ENCODE results near the gene DSEL. TPM values are rescaled to one million over a fixed set of nuclear protein-coding genes. Genes with fewer than 3 reads are reported as not detected.

The DSEL gene
- polyA plus RNA-seq, 4 donors = 20.1 to 24.5 (median 22.0) TPM

GRCh38 chr18:67504739-67505138 is 11.8 kb downstream of the DSEL start:
- no peak for DNase-seq (ENCODE audit: low read depth in 4 of 4, low spot score in 3 of 4)

GRCh38 chr18:67500522-67501205 is 15.9 kb downstream of the DSEL start:
- DNase-seq (ENCODE audit: low read depth in 4 of 4, low spot score in 3 of 4) = no peak

DNA sequence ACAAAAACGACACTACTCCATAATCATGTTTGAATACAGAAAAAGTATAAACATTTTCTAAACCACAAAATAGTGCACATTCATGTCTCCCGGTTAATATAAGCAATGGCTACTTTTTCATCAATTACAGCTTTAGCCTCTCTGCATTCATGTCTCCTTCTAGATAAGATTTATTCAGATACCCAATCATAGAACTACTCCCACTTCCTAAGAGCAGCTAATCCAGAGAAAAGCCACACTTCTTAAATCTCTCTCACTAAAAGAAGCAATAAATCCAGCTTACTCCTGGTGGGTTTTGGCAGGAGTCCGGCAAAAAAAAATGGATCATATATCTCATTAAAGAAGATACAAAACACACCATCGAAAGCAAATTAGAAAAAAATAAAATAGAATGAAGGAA is 20.1 kb downstream of the DSEL start:
- no peak for DNase-seq (ENCODE audit: low read depth in 4 of 4, low spot score in 3 of 4)

GRCh38 chr18:67486534-67486933 is 30.0 kb downstream of the DSEL start:
- DNase-seq (ENCODE audit: low read depth in 4 of 4, low spot score in 3 of 4) = no peak

DNA sequence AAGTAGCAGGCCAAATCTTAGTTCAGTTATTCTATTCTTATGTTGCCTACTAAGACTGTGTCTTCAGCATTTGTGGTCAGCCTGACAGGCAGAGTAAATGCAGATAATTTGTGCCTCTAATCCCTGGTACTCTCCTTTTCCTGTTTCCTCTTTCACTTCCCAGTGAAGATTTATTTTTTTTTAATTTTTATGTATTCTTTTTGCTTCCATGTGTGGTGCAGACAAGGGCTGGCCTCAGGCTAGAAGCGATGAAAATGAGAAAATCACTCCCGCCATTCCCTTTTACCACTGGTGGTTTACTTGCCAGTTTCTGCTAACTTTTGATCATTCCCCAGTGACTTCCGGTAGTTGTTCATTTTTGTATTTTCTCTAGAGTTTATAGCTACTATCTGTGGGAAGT is 30.9 kb downstream of the DSEL start:
- no peak for DNase-seq (ENCODE audit: low read depth in 4 of 4, low spot score in 3 of 4)

GRCh38 chr18:67484458-67484857 is 32.1 kb downstream of the DSEL start:
- DNase-seq (ENCODE audit: low read depth in 4 of 4, low spot score in 3 of 4) = no peak

DNA sequence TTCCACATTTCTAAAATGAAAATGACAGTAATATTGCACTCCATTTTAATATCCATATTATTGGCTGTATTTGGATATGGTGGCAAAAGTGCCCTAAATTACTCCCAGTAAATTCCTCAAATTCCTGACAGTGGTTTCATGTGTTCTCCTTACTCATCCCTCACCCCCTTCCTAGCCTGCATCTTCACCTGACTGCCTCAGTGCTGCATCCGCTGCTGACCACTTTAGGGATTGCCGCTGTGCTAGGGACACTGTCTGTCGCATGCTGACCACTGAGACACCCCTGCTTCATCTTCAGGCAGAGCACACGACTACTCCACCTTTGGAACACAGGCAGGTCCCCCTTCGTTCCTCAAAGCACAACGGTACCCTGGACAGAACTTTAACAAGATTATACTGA is 32.6 kb downstream of the DSEL start:
- no peak for DNase-seq (ENCODE audit: low read depth in 4 of 4, low spot score in 3 of 4)

GRCh38 chr18:67483237-67483636 is 33.3 kb downstream of the DSEL start:
- DNase-seq (ENCODE audit: low read depth in 4 of 4, low spot score in 3 of 4) = no peak

GRCh38 chr18:67478249-67478648 is 38.3 kb downstream of the DSEL start:
- no peak for DNase-seq (ENCODE audit: low read depth in 4 of 4, low spot score in 3 of 4)

DNA sequence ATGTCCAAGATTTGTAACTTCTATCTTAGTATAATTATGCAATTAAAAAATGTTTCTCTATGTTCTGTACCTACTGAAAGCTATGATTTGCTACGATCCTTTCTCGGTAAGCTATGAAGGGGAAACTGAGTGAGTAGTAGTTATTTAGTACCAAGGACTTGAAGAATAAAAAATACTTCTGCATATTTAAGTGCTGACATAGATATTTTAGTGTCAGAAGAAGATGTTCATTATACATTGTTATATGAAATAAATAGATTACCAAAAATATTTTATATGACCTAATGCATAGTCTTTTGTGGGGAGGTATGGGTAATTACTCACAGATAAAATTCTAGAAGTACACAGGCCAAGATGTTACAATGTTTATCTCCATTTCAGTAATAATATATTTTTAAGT is 39.0 kb downstream of the DSEL start:
- DNase-seq (ENCODE audit: low read depth in 4 of 4, low spot score in 3 of 4) = no peak

GRCh38 chr18:67476585-67476984 is 39.9 kb downstream of the DSEL start:
- no peak for DNase-seq (ENCODE audit: low read depth in 4 of 4, low spot score in 3 of 4)

DNA sequence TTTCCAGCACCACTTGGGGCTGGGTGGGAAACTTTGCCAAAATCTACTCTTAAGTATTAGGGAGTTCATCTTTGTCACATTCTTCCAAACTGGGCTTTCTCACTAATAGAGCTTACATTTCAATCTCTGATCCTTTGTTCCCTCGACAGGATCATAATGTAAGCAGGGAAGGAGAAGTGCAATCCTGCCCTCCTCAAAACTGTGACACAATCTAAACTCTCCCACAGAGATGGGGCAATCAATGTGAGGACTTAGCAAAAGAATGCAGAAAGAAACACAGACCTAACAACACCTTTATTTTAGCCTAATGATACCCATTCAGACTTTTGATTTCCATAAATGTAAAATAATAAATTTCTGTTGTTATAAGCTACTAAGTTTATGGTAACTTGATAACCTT is 40.8 kb downstream of the DSEL start:
- DNase-seq (ENCODE audit: low read depth in 4 of 4, low spot score in 3 of 4) = no peak

- DNase-seq (ENCODE audit: low read depth in 4 of 4, low spot score in 3 of 4) = no peak
These were observed 48.5 kb downstream of the DSEL start for GRCh38 chr18:67468038-67468437.

DNA sequence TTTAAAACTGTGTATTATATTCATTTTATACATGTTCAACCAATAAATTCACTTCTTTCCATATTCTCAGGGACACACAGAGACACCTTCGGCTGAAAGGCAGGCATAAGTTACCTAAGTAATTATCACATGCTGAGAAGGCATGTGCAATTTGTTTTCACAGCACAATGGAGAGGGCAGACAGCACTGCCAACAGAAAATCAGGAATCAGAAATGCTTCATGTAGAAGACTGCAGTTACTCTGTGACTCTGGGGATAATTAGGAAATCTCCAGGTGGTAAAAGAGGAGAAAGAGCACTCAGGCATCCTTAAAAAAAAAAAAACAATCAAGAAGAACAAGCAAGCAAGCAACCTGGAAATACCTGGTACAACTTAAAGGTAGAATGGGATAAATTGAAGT is 49.3 kb downstream of the DSEL start:
- no peak for DNase-seq (ENCODE audit: low read depth in 4 of 4, low spot score in 3 of 4)

DNA sequence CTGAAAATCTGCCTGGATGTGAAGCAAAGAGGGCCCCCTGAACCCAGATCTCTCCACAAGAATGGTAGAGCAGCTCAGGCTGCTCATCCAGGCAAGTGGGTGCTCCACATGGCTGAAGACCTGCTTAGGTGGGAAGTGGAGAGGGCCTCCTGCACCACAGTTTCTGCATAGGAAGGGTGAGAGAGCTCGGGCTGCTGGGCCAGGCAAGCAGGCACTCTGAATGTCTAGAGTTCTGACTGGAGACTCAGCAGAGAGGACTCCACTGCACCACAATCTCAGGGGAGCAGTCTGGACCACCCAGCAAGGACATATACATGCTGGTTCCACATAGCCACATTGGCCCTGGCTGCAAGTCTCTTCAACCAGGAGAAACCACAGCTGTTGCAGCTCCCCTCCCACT is 52.0 kb downstream of the DSEL start:
- DNase-seq (ENCODE audit: low read depth in 4 of 4, low spot score in 3 of 4) = no peak

DNA sequence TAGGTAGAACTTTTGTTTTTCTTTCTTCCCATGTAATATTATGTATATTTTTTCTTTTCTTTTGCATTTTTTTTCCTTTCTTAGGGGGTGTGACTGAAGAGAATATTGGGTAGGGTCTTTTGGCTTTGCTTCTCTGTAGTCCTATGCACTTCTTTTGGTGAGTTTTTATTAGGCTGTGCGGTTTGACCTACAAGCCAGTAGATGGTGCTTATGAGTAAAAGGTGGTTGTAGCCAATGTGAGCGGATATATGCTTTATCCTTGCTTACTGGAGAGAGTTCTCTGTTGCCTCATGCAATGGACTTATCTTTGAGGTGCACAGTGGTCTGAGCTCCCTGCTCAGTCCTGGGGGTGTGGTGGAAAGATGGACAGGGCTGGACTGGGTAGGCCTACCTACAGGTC is 52.7 kb downstream of the DSEL start:
- DNase-seq (ENCODE audit: low read depth in 4 of 4, low spot score in 3 of 4) = no peak

DNA sequence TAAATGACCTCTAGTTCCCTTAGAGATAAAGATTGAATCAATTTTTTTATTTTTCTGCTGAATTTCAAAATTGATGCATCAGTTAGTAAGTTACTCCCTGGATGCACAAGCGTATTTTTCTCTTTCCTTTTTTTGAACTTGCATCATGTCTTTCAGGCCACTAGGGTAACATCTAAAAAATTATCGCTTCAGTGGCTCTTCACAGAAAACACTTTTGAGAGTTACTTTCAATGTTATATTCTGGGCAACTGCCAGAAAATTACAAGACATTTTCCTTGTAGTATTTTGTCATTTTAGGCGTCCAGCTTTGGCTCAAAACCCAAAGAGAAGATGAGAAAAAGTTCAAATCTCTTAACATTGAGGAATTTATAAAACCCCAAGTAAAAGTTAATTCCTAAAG is 59.8 kb downstream of the DSEL start:
- no peak for DNase-seq (ENCODE audit: low read depth in 4 of 4, low spot score in 3 of 4)
